H1 (cell line): ENCODE data around the gene CBR3. TPM values are rescaled to one million over a fixed set of nuclear protein-coding genes. Genes with fewer than 3 reads are reported as not detected.

ENCODE experiments used
- E2F6 ChIP-seq: IDR thresholded peaks from 2 replicates; pipeline ENCODE4 v1.6.1; 2012; ENCODE audit warnings: inconsistent platforms
- EGR1 ChIP-seq: IDR thresholded peaks from 2 replicates; pipeline ENCODE4 v1.6.1; 2011; ENCODE audit warnings: low read depth, low read length, borderline replicate concordance
- EZH2 ChIP-seq: fragments of 200-600 bp; sonication (generic); IDR thresholded peaks from 2 replicates; pipeline ENCODE4 v1.7.1; 2012; ENCODE audit warnings: low read depth, mild to moderate bottlenecking, moderate library complexity, low read length, inconsistent platforms; ENCODE audit not compliant: severe bottlenecking
- GTF2F1 ChIP-seq: IDR thresholded peaks from 2 replicates; pipeline ENCODE4 v1.6.1; 2012; ENCODE audit warnings: low read depth, low read length, improper control_type of control experiment, borderline replicate concordance
- HDAC6 ChIP-seq: IDR thresholded peaks from one replicate; pipeline ENCODE4 v1.7.1; 2012; ENCODE audit warnings: low read depth, mild to moderate bottlenecking, inconsistent platforms, low read length, moderate library complexity
- KDM4A ChIP-seq: IDR thresholded peaks from one replicate; pipeline ENCODE4 v1.7.1; 2012; ENCODE audit warnings: low read depth, mild to moderate bottlenecking, moderate library complexity, low read length, inconsistent platforms; ENCODE audit not compliant: severe bottlenecking
- POU5F1 ChIP-seq: IDR thresholded peaks from 2 replicates; pipeline ENCODE4 v1.6.1; 2011; ENCODE audit warnings: low read depth, mild to moderate bottlenecking, low read length, moderate library complexity
- RBBP5 ChIP-seq: IDR thresholded peaks from 2 replicates; pipeline ENCODE4 v1.7.1; 2012; ENCODE audit warnings: low read depth, mild to moderate bottlenecking, inconsistent platforms, low read length, moderate library complexity, borderline replicate concordance
- TAF1 ChIP-seq: IDR thresholded peaks from 2 replicates; pipeline ENCODE4 v1.6.1; 2011; ENCODE audit warnings: mild to moderate bottlenecking, low read depth, low read length
- USF2 ChIP-seq: IDR thresholded peaks from 2 replicates; pipeline ENCODE4 v1.6.1; 2011; ENCODE audit warnings: low read length, improper control_type of control experiment
- polyA plus RNA-seq, 7 experiments: library from polyadenylated mRNA; depleted of rRNA in 3 of 7; stranded (reverse) in 5 of 7; unstranded in 2 of 7; fragments of >200 nt in 5 of 7; fragments of 200-250 nt in 2 of 7; gene quantifications; 1 replicate in 5 of 7; 2 replicates in 1 of 7; 4 replicates in 1 of 7; pipeline versions ENCODE4 v1.2.1 to v1.2.3, GENCODE V29; 2011 to 2013; ENCODE audit warnings: missing spikeins in 2 of 7, mixed read lengths in 2 of 7
- total RNA-seq: library from RNA; stranded (reverse); fragmentation: NEBNext Ultra II Directional; extraction: Animal tissue kit (Norgen Biotek cat#: 25700); gene quantifications from 2 replicates; pipeline ENCODE4 v1.2.1, GENCODE V29; 2021

CBR3 gene
- total and polyA plus RNA-seq, 2 of the 8 experiments (the other 6 are each of a cell fraction or from before 2014, with no cell fraction given) = 1.2 to 4.3 TPM

- TF ChIP-seq HDAC6 (no peak), E2F6 (peak; percentile 67), KDM4A (no peak), POU5F1 (no peak), USF2 (no peak), EZH2 (peak; percentile 78), TAF1 (no peak), RBBP5 (no peak), EGR1 (no peak), GTF2F1 (no peak)
Measured at GRCh38 chr21:36134803-36135390, at the start of gene CBR3 (continued).
